ENCODE measurements around the gene CCDC85A. TPM values are rescaled to one million over a fixed set of nuclear protein-coding genes. Genes with fewer than 3 reads are reported as not detected.

CCDC85A gene
- total and polyA plus RNA-seq, 2 experiments from 2014 or later, result 1.6 to 4.2 TPM

DNA sequence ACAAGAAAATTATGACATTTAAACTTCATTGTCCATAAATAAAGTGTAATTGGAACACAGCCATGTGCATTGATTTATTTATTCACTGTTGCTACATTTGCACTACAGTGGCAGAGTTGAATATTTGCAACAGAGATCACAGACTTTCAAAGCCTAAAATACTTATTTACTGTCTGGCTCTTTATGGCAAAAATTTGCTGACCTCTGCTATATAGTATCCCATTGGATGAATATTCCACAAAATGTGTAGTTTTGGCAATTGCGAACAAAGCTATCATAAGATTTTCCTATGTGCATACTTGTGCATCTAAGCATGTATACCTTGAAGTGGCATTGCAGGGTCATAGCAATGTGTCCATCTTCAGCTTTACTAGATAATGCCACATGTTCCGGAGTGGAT lies 32.1 kb downstream of the CCDC85A start:
- Histone ChIP-seq H3K79me2 (ENCODE audit: insufficient read depth) (no peaks in the 10 kb centered on the region), H3K9ac (no peak overlapping the region), H3K27me3 (replicated peaks; ENCODE audit: insufficient read depth) (no peaks in the 10 kb centered on the region), H2AFZ (no peak overlapping the region), H3K4me3 (no peak overlapping the region), H4K20me1 (ENCODE audit: insufficient read depth) (no peaks in the 10 kb centered on the region), H3K36me3 (ENCODE audit: low read depth) (no peaks in the 10 kb centered on the region), H3K9me3 (ENCODE audit: low read depth) (no peaks in the 10 kb centered on the region), H3K4me2 (ENCODE audit: unreplicated experiment) (no peak overlapping the region), H3K9me2 (ENCODE audit: insufficient read depth) (no peaks in the 10 kb centered on the region), H3F3A (ENCODE audit: insufficient read depth) (no peaks in the 10 kb centered on the region), H3K4me1 (ENCODE audit: insufficient read depth) (no peaks in the 10 kb centered on the region), H3K27ac (no peak overlapping the region)
- TF ChIP-seq EZH2 (IDR thresholded peaks at IDR 0.05; ENCODE audit: insufficient read depth, poor library complexity, severe bottlenecking), result no peak
- no peak for TF ChIP-seq EZH2phosphoT487 (IDR thresholded peaks at IDR 0.05; ENCODE audit: insufficient read depth, low read depth)
- WGBS, 2 experiments (ENCODE audit: low coverage in 1 of 2, low lambda C conversion rate in 2 of 2, missing lambda C conversion rate in 2 of 2), result 62 to 69% methylated on average over 2 of the region's 2 CpGs
- in situ Hi-C loops (cut with MboI), result no loop called here
- no peak for DNase-seq

DNA sequence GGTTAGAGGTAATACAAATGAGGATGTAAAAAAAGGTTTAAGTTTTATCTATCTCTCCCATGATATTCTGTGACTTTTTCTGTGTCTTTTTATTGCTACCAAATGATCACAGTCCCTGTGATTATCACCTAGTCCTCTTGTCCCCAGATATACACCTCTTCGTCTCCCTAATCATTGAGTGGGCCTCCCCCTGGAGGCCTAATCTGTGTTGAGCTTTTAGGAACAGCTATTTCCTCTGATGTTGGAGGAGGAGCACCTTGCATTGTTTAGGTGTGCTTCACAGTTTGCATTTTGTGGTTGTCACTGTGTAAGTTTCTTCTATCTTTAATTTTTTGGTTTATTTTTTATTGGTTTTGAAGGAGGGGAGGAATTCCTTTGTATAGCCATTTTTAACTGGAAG lies 33.3 kb downstream of the CCDC85A start:
- in situ Hi-C loops (cut with MboI), result no loop called here
- Histone ChIP-seq H3K9me3 (ENCODE audit: low read depth) (no peaks in the 10 kb centered on the region), H3F3A (ENCODE audit: insufficient read depth) (no peaks in the 10 kb centered on the region), H3K27ac (no peak overlapping the region), H3K4me2 (ENCODE audit: unreplicated experiment) (no peak overlapping the region), H3K9me2 (ENCODE audit: insufficient read depth) (no peaks in the 10 kb centered on the region), H2AFZ (no peak overlapping the region), H3K27me3 (replicated peaks; ENCODE audit: insufficient read depth) (no peaks in the 10 kb centered on the region), H3K4me3 (no peak overlapping the region), H3K79me2 (ENCODE audit: insufficient read depth) (no peaks in the 10 kb centered on the region), H3K9ac (no peak overlapping the region), H3K4me1 (ENCODE audit: insufficient read depth) (no peaks in the 10 kb centered on the region), H3K36me3 (ENCODE audit: low read depth) (no peaks in the 10 kb centered on the region), H4K20me1 (ENCODE audit: insufficient read depth) (no peaks in the 10 kb centered on the region)
- TF ChIP-seq EZH2 (IDR thresholded peaks at IDR 0.05; ENCODE audit: insufficient read depth, poor library complexity, severe bottlenecking) (no peak), EZH2phosphoT487 (IDR thresholded peaks at IDR 0.05; ENCODE audit: insufficient read depth, low read depth) (no peak)
- no peak for DNase-seq
- WGBS, 2 experiments (ENCODE audit: low coverage in 1 of 2, low lambda C conversion rate in 2 of 2, missing lambda C conversion rate in 2 of 2), result 60 to 64% methylated on average over 1 of the region's 1 CpG

DNA sequence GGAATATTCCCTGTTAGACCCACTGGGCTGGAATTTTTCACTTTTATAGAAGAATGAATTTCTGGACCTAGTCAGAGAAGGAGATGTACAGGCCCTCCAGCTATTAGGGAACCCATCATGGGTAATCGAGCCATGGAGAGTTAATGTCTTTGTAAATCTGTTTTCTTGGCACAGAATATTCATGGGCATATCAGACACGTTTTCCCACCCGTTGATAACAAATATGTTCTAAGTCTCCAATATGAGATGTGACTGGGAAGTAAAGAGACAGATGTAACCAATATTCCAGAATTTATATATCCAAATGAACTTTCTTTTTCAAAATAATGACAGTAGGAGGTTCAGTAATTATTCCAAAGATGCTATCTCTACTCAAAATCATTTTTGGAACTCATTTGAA lies 38.7 kb downstream of the CCDC85A start:
- H3K4me3 ChIP-seq, result no peak overlapping the region
- TF ChIP-seq EZH2 (IDR thresholded peaks at IDR 0.05; ENCODE audit: insufficient read depth, poor library complexity, severe bottlenecking) (no peak), EZH2phosphoT487 (IDR thresholded peaks at IDR 0.05; ENCODE audit: insufficient read depth, low read depth) (no peak)
- no peaks in the 10 kb centered on the region for H3K9me2 ChIP-seq (ENCODE audit: insufficient read depth)
- WGBS, 2 experiments (ENCODE audit: low coverage in 1 of 2, low lambda C conversion rate in 2 of 2, missing lambda C conversion rate in 2 of 2), result 22 to 35% methylated on average over 3 of the region's 3 CpGs
- in situ Hi-C loops (cut with MboI), result no loop called here
- no peaks in the 10 kb centered on the region for H3K27me3 ChIP-seq (replicated peaks; ENCODE audit: insufficient read depth)
- no peaks in the 10 kb centered on the region for H3K4me1 ChIP-seq (ENCODE audit: insufficient read depth)
- no peak overlapping the region for H3K9ac ChIP-seq
- no peak for DNase-seq
- no peaks in the 10 kb centered on the region for H4K20me1 ChIP-seq (ENCODE audit: insufficient read depth)
- H3K9me3 ChIP-seq (ENCODE audit: low read depth), result no peaks in the 10 kb centered on the region
- H3K79me2 ChIP-seq (ENCODE audit: insufficient read depth), result no peaks in the 10 kb centered on the region
- no peak overlapping the region for H3K27ac ChIP-seq
- no peaks in the 10 kb centered on the region for H3K36me3 ChIP-seq (ENCODE audit: low read depth)
- H3K4me2 ChIP-seq (ENCODE audit: unreplicated experiment), result no peak overlapping the region
- H2AFZ ChIP-seq, result no peak overlapping the region
- no peaks in the 10 kb centered on the region for H3F3A ChIP-seq (ENCODE audit: insufficient read depth)

DNA sequence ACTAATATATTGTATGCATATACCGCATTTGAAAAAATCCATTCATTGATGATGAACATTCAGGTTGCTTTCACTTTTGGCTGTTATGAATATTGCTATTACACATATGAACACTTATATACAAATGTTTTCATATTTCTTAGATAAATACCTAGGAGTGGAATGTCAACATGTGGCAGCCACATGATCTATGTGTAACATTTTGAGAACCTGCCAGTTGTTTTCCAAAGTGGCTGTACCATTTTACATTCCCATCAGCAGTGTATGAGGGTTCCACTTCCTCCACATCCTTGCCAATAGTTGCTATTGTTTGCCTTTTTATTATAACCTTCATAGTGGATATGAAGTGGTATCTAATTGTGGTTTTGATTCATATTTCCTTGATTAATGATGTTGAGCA lies 40.5 kb downstream of the CCDC85A start:
- H4K20me1 ChIP-seq (ENCODE audit: insufficient read depth), result no peaks in the 10 kb centered on the region

DNA sequence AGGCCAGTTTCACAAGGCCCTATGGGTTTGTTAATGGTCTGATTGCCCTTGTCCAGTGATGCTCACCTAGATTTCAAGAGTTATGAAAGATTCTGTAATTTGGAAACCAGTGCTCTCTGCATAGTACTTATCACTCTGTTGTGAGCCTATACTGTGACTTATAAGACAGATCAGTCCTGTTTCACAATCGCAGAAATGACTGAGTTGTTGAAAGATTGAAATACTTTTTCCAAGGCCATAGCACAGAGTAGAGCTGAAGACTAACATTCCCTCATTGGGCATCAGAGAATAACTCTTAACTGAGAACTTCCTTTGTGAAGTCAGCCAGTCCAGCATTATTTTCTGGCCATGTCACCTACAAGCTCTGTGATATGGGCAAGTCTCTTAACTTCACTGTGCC lies 44.0 kb downstream of the CCDC85A start:
- in situ Hi-C loops (cut with MboI), result no loop called here
- 32 to 38% methylated on average over 1 of the region's 1 CpG for WGBS, 2 experiments (ENCODE audit: low coverage in 1 of 2, low lambda C conversion rate in 2 of 2, missing lambda C conversion rate in 2 of 2)
- Histone ChIP-seq H3K9me2 (ENCODE audit: insufficient read depth) (no peaks in the 10 kb centered on the region), H3K4me3 (no peak overlapping the region), H3K9me3 (ENCODE audit: low read depth) (no peaks in the 10 kb centered on the region), H3K79me2 (ENCODE audit: insufficient read depth) (no peaks in the 10 kb centered on the region), H2AFZ (no peak overlapping the region), H4K20me1 (ENCODE audit: insufficient read depth) (no peaks in the 10 kb centered on the region), H3K27me3 (replicated peaks; ENCODE audit: insufficient read depth) (no peaks in the 10 kb centered on the region), H3K27ac (no peak overlapping the region), H3K36me3 (ENCODE audit: low read depth) (no peaks in the 10 kb centered on the region), H3K4me1 (ENCODE audit: insufficient read depth) (peaks cover 15% of the 10 kb centered on the region; the same call in 1 of the 2 replicates), H3K9ac (no peak overlapping the region), H3F3A (ENCODE audit: insufficient read depth) (no peaks in the 10 kb centered on the region), H3K4me2 (ENCODE audit: unreplicated experiment) (no peak overlapping the region)
- no peak for TF ChIP-seq EZH2 (IDR thresholded peaks at IDR 0.05; ENCODE audit: insufficient read depth, poor library complexity, severe bottlenecking)
- no peak for TF ChIP-seq EZH2phosphoT487 (IDR thresholded peaks at IDR 0.05; ENCODE audit: insufficient read depth, low read depth)
- DNase-seq, result peak; percentile 24

More for the DNA sequence above, 40.5 kb downstream of the CCDC85A start:
- Histone ChIP-seq H3F3A (ENCODE audit: insufficient read depth) (no peaks in the 10 kb centered on the region), H3K9ac (no peak overlapping the region), H3K27me3 (replicated peaks; ENCODE audit: insufficient read depth) (no peaks in the 10 kb centered on the region), H3K36me3 (ENCODE audit: low read depth) (no peaks in the 10 kb centered on the region), H3K4me3 (no peak overlapping the region), H3K4me2 (ENCODE audit: unreplicated experiment) (no peak overlapping the region), H3K27ac (no peak overlapping the region), H3K79me2 (ENCODE audit: insufficient read depth) (no peaks in the 10 kb centered on the region), H2AFZ (no peak overlapping the region), H3K9me3 (ENCODE audit: low read depth) (no peaks in the 10 kb centered on the region), H3K4me1 (ENCODE audit: insufficient read depth) (peaks cover 2% of the 10 kb centered on the region; the same call in 1 of the 2 replicates), H3K9me2 (ENCODE audit: insufficient read depth) (no peaks in the 10 kb centered on the region)
- WGBS, 2 experiments (ENCODE audit: low coverage in 1 of 2, low lambda C conversion rate in 2 of 2, missing lambda C conversion rate in 2 of 2), result 67 to 76% methylated on average over 1 of the region's 1 CpG
- no peak for DNase-seq
- in situ Hi-C loops (cut with MboI), result no loop called here
- TF ChIP-seq EZH2phosphoT487 (IDR thresholded peaks at IDR 0.05; ENCODE audit: insufficient read depth, low read depth) (no peak), EZH2 (IDR thresholded peaks at IDR 0.05; ENCODE audit: insufficient read depth, poor library complexity, severe bottlenecking) (no peak)
